22Rv1 (cell line): ENCODE results near the gene HDDC2.

ENCODE experiments used
- ZFX ChIP-seq: fragments of 450-650 bp; IDR thresholded peaks from 2 replicates; pipeline ENCODE4 v1.6.1; 2017; ENCODE audit warnings: antibody characterized with exemption, borderline replicate concordance
- TF ChIP-seq, protein P1 (sequence below): fragments of 450-650 bp; IDR thresholded peaks from 2 replicates; pipeline ENCODE4 v1.5.1; 2017; ENCODE audit warnings: mild to moderate bottlenecking

DNA sequence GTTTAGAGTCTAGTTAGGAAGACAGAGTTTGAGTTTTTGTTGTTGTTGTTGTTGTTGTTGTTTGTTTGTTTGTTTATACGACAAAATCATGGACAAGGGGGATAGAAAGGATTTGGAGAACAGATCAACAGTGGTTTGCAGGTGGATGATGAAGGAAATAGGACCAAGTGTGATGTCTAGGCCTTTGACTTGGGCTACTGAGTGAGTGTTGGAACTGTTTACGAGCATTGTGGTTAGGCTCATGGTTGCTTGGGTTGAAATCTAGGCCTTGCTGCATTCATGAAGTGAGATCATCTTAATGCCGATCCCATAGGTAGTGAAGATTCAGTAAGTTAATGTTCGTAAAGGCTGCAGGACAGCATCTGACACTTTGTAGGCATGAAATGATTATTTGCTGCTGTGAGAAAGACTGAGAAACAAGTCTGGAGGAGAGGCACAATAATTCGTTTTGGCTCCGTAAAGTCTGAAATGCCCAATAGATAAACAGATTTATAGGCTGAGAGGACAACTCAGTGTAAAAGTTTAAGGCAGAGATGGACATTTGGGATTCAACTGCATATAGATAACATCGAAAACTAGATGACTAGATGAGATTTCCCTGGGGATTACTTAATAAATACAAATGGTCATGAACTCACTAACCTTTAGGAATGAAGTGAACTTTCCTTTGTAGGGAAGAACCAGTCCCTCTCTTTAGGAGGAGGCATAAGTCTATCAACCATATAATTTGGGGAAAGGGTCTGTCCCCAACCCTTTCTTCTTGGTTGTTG lies 70.0 kb downstream of the HDDC2 start:
- TF ChIP-seq, protein P1, sequence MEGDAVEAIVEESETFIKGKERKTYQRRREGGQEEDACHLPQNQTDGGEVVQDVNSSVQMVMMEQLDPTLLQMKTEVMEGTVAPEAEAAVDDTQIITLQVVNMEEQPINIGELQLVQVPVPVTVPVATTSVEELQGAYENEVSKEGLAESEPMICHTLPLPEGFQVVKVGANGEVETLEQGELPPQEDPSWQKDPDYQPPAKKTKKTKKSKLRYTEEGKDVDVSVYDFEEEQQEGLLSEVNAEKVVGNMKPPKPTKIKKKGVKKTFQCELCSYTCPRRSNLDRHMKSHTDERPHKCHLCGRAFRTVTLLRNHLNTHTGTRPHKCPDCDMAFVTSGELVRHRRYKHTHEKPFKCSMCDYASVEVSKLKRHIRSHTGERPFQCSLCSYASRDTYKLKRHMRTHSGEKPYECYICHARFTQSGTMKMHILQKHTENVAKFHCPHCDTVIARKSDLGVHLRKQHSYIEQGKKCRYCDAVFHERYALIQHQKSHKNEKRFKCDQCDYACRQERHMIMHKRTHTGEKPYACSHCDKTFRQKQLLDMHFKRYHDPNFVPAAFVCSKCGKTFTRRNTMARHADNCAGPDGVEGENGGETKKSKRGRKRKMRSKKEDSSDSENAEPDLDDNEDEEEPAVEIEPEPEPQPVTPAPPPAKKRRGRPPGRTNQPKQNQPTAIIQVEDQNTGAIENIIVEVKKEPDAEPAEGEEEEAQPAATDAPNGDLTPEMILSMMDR: no peak
- no peak for TF ChIP-seq ZFX
